Muscle of back (tissue), 11 donors: ENCODE data around the gene PRKCE. TPM values are rescaled to one million over a fixed set of nuclear protein-coding genes. Genes with fewer than 3 reads are reported as not detected.

Experiments used
- DNase-seq, 3 donors: peaks; one replicate each; pipeline versions ENCODE4 v3.0.0 to v3.0.0-alpha.2; 2013
- polyA plus RNA-seq, 10 donors: library from polyadenylated mRNA; unstranded; fragments of 120-200 nt; gene quantifications; one replicate each; pipeline ENCODE4 v1.2.1, GENCODE V29; 2013; ENCODE audit not compliant: insufficient read length in 10 of 10

Gene PRKCE
- polyA plus RNA-seq, 10 donors = 4.6 to 7.8 (median 6.1) TPM

DNA sequence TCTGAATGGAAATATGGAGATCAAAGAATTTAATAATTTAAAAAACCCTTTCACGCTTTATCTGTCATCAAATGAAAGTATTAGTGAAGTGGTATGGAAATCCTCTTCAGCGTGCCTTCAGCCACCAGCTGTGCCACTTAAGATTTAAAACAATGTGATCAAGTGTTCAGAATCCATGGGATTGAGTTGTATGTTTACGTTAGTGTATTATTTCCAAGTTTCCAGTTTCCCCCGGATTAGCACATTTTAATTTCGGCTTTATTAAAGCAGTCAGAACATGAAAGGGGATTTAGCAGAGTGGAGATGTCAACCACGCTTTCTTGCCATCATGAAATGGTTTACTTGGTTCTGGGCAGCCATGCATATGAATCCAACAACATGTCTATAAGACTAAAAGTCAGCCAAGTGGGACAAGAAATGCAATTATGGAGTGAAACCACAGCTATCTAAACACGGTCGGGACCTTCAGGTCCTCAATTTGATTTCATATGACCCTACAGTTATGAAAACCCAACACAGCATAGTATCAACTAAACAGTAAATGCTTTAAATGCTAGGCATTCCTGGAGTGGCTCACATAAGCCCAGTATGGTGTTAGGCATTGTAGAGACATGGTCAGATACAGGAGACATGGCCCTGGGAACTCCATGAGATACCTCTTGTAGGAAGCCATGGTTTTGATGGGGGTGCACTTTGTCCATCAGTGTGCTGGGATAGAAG lies 420.8 kb downstream of the PRKCE start:
- DNase-seq = peak in 1 of 3 donors; percentile 47

DNA sequence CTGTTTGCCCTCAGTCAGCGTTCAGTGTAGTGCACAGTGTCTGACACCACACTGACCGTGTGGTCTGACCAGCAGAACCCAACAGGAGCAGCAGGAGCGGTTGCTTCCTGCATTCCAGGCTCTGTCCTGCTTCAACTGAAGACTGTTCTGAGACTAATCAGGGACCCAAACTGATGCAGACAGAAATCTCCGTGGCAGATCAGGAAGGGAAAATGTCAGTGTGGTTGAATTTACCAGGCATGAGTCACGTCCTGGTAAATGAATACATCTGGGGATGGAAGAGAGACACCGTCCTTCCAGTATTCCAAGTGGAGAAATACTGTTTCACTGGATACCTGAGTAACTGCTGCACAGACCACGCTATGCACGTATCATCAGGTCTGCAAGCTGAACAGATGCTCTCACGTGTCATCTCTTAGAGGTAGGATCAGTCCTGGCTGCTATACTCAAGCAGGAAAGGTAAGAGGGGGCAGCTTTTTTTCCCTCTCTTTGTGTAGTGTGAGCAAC lies 422.1 kb downstream of the PRKCE start:
- peak in 1 of 3 donors; percentile 93 for DNase-seq

DNA sequence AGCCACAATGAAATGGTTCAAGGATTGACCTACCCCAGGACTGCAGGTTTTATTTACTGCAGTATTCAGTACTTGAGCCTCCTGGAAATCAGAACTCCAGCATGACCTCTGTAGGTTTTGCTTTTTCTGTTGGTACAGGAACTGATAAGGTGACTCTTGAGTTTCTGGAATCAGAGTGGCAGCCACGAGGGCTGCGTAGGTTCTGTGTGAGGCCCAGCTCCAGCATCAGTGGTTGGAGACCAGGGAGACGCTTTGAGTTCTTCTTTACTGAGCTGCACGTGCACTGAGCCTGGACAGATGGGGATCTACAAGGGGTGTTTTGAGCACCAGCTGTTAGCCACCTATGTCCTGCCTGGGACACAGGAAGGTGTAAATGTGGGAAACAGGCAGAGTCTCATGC lies 423.0 kb downstream of the PRKCE start:
- DNase-seq = no peak

DNA sequence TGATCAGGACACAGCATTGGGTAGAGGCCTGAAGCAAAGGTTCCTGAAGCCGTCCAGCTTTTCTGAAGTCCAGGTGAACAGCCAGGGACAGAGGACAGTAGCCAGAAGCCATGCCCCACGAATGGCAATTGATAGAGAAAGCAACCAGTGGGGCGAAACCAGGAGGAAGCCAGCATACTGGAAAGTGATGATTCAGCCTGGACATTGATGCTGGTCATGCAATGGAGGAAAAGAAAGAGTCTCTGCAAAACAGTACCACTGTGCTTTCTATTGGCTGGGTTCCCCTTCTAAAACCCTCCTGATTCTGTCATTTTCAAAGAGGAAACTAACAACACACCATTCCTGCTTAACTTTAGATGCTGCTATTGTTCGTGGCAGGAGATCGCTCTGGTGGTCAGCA lies 424.4 kb downstream of the PRKCE start:
- DNase-seq = no peak

DNA sequence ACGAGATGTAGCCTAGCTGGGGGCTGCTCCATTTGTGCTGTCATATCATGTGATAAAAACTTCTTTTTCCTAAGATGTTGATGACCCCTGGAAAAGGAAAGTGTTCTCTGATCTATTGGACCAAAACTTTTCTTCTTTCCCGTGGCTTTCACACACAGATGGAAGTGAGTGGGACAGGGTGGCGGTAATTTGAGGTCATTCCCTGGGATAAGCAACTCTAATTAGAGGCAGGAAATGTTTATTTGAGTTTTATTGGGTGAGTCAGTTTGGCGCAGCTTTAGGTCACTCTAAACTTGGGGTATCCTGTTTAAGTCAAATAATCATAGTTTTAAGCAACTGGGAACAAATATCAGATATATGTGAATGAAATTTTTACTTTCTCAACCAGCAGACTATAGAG lies 424.8 kb downstream of the PRKCE start:
- no peak for DNase-seq

DNA sequence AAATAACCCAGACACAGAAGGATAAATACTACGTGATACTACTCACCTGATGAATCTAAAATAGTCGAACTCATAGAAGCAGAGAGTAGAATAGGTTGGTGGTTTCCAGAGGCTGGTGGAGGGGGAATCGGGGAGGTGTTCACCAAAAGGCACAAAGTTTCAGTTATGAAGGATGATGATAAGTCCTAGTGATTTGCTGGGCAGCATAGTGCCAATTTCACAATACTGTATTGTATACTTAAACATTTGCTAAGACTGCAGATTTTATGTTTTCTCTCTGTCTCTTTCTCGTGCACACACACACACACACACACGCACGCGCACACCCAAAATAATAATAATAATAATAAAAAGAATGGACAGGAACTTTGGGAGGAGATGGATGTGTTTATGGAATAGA lies 425.4 kb downstream of the PRKCE start:
- no peak for DNase-seq

DNA sequence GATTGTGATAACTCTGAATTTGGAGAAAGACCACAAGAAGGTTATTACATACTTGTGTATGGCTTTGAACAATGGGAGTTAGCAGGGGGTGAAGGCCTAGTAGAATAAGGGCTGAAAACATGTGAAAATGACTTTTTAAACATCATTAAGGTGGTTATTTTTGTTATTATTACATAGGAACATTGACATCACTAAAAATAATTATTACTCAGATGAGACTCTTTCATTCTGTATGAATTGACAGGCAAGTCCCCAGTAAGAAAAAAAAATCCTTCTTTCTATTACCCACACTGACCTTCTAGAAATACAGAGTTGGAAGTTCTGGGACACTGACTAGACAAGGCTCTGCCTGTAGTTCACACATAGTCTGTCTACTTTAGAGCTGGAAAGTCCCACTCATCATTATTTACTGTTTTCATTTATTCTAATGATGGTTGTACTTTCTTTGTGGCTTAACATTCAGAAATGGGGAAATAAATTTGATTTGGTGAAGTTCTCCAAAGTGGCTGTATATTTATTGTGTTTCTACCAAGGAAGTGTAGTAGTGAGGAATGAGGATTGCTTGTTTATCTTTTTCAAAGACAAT lies 426.1 kb downstream of the PRKCE start:
- DNase-seq = no peak

DNA sequence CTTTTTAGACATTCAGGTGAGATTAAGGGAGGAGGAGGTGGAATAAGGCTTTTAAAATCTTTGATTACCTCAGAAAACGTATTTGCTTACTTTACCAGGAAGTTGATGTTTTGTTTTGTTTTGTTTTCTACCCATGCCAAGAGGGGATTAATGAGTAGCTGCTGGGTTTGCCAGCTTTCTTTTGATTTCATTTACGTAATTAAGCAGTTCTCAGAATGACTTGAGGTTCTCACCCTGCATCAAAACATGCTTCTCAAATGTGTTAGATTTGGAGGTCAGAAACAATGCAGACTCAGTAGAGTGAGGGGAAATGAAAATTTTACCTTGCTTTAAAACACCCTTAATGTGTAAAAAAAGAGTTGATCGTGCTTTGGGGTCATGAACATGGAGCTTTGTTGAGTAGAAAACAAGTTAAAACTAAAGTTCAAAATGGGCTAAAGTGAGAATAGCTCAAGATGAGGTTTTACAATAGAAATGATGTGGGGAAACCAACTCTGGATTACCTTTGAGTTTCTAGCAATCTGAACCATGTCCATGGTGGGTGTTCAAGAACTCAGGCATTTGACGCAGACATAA lies 428.6 kb downstream of the PRKCE start:
- no peak for DNase-seq

DNA sequence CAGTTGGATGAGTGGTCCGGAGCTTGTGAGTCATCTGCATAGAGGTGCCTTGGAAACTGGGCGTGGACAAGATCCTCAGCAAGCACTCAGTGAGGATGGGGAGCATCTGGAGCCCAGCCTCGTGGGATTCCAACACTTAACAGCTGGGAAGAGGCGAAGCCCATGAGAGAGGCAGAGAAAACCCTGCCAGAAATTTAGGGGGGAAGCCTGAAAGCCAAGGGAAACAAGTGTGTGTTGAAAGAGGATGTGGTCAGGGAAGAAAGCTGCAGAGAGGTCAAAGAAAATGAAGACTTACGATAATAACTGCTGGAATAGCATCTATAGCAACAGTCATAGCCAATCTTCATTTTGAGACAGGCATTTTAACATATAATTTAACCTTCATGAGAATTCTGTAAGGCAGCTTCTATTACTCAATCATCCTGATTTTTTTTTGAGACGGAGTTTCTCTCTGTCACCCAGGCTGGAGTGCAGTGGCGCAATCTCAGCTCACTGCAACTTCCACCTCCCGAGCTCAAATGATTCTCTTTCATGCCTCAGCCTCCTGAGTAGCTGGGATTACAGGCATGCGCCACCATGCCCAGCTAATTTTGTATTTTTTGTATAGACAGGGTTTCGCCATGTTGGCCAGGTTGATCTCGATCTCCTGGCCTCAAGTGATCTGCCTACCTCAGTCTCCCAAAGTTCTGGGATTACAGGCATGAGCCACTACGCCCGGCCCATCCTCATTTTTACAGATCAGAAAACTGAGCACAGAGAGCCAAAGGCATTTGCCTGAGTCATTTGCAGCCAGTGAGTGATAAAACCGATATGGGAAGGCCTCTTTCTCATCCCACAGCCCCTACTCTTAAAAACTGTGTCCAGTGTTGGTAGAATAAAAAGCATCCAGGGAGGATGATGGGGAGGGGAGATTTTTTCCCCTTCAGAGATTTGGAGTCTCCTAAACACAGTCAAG lies 431.3 kb downstream of the PRKCE start:
- peak in 1 of 3 donors; percentile 53 for DNase-seq

DNA sequence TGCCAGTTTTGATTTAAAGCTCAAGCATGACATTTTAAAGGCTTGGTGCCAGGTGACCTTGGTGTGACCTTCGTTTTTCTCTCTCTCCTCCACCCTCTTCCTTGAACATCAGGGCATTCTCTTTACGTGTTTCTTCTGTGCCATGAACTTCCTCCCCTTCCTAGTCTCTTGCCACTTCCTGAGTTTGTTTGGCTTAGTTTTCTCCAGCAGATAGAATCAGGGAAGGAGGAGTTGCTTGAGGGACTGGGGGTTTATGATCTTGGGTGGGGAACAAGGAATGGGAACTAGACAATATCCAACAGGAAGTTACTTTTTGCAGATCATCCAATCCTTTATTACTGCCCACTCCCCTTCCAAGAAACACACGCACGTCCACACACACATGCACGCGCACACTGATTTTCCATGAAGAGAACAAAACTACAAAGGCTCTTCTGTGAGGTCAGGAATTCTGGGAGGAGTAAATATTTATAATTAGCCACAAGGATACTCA lies 435.1 kb downstream of the PRKCE start:
- no peak for DNase-seq

DNA sequence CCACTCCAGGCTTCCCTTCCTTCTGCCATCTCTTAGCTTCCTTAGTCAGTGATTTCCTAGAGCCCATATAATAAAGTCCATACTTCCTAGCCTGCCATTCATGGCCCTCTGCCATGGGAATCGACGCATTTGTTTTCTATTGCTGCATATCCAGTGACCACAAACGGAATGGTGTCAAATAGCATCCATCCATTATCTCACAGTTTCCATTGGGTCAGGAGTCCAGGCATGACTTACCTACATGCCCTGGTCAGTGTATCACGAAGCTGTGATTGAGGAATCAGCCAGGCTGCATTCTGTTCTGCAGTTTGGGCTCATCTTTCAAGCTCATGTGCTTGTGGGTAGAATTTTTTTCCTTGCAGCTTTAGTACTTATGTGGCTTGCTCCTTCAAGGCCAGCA lies 436.0 kb downstream of the PRKCE start:
- no peak for DNase-seq

DNA sequence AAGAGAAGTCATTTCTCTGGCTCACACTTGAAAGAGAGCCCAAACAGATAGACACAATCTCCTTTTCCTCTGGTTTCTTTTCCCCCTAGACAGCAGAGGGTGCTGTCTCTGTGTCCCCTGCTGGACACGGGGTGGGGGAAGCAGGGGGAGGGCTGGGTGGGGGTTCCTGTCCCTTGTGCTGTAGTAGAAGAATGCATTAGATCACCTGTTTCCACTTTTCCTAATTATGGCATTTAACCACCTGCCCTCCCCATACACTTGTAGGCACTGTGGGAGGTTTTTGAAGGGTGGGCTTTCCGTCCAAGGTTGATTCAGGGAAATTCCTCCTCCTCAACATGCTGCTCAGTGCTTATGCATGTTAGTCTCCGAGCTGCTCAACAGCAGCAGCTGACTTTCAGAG lies 439.5 kb downstream of the PRKCE start:
- DNase-seq = no peak

DNA sequence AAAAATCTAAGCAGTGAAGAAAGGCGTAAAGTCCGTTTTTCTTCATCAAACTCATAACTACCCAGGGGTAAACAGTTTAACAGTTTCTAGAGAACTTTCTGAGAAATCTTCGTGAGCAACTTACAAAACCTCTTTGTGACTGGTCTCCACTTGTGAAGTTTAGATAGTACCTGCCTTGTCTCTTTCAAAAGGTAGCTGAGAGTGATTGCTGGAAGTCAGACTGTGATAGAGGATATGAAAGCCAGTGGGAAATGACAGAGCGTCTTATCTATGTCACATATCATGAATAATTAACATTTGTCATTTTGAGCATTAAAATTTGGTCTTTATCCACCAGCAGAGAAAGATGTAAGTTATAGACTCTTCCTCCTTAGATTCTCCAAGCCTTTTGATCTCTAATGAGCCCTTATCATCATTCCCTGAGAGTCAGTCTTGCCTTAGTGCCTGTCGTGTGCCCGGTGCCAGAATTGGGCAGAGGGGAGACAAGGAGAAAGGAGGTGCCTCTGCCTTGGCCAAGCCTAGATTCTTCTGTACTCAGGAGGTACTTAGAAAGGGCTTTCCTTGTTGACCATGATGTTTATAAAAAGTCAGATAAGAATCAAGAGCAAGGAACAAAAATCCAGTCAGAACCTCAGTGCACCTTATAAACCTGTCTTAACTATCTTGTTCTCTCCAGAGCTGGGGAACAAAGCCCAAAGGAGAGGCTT lies 440.6 kb downstream of the PRKCE start:
- DNase-seq = no peak

DNA sequence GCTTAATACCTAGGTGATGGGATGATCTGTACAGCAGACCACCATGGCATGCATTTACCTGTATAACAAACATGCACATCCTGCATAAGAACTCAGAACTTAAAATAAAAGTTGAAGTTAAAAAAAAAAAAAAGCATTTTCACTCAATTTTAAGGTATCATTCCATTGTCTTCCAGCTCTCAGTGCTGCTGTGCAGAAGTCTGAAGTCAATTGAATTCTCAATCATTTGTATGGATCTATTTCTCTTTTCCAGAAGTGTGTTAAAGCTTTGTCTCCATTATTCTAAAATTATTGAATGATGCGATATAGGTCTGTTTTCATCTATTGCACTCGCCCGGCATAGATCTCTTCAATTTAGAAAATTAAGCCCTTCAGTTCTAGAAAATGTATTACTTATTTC lies 443.2 kb downstream of the PRKCE start:
- DNase-seq = no peak

DNA sequence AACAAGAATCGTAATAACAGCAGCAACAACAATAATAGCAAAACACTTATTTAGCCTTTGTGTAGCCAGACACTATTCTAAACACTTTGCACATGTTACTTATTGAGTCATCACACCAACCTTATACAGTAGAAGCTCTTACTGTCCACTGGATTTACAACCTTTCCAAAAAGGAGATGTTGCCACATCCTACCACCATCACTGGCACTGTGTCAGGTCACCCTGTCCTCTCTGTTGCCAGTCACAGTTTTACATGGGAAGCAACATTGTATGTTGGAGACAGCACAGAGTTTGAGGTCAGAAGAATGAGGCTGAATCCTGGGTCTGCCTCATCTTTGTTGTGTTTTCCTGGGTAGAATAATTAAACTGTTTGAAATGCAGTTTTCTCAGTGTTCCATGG lies 444.4 kb downstream of the PRKCE start:
- DNase-seq = no peak

DNA sequence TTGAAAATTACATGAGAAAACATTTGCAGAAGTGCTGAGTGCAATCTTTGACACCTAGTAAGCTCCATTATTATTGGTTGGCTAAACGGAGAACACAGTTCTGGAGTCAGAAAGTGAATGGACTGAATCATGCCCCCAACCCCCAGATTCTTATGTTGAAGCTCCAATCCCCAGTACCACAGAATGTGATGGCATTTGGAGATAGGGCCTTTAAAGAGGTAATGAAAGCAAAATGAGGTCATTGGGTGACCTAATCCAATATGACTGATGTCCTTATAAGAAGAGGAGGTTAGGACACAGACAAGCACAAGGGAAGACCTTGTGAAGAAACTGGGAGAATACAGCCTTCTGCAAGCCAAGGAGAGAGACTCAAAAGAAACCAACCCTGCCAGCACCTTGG lies 444.8 kb downstream of the PRKCE start:
- DNase-seq = no peak

DNA sequence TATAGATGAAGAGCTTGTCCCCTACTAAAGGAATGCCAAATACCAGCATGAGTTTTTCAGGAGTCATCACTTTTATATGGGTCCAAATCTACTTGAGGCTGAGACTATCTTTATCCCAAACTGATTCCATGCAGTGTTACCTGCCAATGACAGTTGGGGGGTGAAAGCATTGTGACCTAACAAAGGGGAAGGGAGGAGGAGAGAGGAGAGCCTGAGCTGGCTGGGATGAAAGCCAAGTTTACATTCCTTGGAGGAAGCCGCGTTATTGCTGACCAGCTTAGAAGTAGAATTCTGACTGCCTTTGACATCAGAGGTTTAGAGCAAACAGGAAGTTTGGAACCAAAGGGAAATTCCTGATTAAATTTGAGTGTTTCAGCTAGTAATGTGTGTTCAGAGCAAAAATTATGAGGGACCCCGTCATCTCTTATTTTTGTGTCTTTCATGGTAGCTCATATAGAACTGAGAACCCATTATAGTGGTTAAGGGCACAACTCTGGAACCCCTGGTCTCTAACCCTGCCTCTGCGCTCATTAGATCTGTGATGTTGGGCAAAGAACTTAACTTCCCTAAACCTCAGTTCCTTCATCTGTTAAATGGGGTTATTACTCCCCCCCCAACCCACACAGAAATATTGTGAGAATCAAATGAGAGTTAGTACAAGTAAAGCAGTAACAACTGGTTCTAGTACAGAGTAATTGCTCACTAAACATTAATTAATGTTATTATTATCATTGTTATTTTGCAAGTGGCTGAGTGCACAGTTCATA lies 446.4 kb downstream of the PRKCE start:
- DNase-seq = peak; percentile 88 to 95 (median 93)

DNA sequence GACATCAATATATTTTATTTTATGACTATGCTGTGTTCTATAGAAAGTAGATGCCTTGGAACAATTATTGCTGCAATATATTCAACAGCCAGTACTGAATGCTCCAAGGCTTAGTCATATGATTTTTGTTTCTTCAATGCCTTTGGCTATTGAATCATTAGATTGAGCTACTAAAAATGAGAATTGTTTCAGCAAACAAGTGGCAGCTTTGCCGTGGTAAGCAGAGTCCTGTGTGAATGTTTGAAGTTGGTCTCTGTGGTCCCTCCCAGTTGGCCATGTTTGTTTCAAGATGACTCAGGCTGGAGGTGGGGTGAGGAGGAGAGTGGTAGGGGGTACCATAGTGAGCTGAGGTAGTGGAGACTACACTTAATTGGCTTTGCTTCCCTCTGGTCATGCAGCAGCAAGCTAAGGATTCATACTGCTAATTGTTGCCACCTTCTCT lies 447.2 kb downstream of the PRKCE start:
- DNase-seq = peak in 1 of 3 donors; percentile 64

DNA sequence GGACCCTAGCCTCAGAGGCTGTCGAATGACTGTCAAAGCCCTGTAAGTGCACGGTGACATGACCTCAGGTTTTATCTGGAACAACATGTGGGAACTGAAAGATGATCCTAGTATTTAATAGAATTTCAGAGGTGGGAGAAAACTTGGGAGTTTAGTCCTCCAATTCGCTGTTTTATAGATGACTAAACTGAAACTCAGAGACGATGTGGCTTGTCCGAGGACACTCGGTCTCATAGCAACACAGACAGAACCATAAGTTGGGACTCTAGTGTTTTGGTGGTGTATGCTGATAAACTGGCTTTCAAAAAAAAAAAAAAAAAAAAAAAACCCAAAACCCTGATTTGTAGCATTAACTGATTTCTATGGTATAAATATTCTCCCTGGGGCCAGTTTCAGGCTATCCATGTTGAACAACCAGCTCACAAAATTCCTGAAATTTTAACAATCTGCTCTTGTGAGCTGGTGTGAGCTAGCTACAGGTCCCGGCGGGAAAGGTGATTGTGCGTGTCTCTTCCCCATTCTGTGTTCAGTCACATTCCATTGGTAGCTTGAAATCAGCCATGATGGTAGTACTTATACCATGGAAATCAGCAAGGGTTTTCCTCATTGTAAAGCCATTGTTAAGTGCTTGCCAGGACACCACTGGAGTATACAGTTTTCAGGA lies 450.2 kb downstream of the PRKCE start:
- no peak for DNase-seq

DNA sequence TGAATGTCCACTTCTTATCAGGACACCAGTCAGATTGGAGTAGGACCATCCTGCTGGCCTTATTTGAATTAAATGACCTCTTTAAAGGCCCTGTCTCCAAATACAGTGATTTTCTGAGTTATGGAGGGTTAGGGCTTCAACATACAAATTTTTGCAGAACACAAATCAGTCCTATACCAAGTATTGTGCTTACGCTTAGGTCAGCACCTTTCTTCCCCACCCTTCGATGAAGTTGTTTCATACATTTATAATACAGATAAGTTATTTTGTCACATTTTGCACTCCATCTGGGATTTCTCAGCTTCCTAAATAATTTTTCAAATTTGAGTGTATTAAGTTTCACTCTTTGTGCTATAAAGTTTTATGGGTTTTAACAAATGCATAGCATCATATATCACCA lies 455.2 kb downstream of the PRKCE start:
- DNase-seq = no peak
